GM19023 (cell line): Measurements from ENCODE around the gene SLC39A7.
A peak's percentile ranks its signal among the peaks of the same experiment; 100 is the strongest.

Experiments used
- ATAC-seq: cut with Tn5 transposase; IDR thresholded peaks from one replicate; pipeline ENCODE4 v1.9.1; 2021; ENCODE audit warnings: mild to moderate bottlenecking, moderate library complexity; ENCODE audit not compliant: unreplicated experiment

The SLC39A7 gene

DNA sequence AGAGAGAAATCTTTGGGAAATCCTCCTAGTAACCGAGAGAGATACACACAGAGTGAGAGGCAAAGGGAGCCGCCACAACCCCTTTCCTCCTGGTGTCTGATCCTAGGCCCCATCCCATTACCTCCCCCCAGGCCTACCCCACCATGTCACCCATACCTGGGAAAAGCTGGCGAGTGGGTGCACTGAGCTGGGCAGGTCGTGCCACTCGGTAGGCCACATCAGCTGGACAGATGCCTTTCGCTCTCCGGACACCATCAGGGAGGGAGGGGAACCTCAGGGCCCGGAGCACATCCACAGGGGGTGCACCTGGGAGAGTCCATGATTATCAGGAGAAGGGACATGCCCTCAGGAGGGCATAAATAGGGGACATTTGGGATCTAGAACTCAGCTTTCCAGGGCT is 11.5 kb upstream of the SLC39A7 start:
- no peak for ATAC-seq

DNA sequence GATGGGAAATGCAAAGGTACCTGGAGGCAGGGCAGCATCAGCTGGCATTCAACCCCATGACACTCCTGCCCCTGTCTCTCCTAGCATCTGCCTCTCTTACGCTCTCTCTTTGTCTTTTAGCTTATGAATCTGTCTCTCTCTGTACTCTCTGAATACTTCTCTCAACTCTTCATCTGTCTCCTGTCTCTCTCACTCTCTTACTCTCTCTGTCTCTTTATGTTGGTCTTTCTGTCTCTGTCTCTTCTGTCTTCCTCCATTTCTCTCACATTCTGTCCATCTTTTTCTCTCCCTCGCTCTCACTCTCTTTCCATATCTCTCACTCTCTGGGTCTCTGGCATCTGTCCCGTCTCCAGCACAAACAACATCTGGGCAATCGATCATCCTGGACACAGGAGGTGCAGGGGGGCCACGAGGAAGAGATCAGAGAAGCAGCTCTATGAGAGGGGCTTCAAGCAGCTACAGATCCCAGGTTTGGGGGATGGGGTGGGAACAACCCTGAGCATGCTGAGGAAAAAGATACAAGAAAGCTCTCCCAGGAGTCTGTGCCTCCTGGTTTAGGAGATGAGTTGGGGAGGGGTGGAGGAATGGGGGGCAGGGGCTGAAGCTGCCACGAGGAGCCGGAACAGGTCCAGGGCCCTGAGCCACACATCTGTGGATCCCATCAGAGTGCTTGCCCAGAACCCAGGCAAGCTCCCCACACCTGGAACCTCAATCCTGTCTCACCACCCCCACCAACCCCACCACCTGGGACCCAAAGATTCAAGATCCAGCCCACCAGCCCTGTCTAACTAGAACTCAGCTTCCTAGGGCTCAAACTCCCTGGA is 10.8 kb upstream of the SLC39A7 start:
- no peak for ATAC-seq

DNA sequence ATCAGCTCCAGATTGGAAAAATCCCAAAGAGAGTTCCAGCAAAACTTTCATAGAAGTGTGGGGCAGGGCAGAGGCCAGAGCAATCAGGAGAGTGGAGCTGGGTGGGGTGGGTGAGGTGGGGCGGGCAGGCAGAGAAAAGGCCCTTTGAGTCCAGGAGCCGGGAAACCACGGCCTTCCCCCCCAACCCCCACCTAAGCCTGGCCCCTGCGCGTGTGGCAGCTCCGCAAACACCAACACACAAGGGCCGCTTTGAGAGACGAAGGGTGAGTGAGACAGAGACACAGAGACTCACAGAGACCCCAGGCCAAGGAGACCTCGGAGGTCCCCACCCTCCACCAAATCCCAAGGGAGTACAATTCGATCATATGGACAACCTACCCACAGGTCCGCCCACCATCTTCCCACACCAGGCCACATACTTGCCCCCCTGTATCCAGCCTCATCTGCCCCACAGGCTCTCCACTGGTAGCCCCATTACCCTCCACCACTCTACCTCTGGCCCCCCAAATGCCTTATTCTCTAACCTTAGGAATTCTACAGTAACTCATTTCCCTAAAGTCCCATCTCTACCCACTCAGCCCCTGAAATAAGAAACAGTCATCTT is 10.1 kb upstream of the SLC39A7 start:
- ATAC-seq: no peak

DNA sequence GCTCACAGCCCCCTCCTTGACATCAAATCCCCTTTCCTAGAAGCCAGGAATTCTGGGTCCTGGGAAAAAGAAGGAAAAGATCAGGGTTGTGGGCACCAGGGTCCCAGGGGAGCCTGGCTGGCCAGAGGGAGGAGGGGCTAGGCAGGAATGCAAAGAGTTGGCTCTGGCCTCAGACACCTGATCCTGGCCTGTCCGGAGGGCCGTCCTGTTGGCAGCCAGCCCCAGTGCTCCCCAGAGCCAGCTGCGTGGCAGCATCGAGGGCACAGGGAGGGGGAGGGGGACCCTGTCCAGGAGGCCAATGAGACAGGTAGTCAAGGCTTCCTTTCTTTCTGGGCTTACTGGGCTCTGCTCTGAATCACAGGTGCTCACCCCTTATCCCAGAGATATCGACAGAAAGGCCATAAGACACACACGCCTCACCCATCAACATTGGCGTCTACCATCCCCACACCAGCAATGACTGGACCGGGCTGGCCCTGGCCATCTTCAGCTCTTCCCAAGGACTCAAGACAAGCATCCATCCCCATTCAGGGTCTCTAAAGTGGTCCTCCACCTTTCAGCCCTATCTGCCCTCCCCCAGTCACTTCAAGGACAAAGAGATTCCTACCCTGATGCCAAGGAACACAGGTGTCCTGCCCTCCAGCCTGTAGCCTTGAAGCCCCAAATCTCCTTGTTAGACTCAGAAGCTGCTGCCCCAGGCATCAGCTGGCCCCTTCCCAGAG is 9.1 kb upstream of the SLC39A7 start:
- no peak for ATAC-seq

DNA sequence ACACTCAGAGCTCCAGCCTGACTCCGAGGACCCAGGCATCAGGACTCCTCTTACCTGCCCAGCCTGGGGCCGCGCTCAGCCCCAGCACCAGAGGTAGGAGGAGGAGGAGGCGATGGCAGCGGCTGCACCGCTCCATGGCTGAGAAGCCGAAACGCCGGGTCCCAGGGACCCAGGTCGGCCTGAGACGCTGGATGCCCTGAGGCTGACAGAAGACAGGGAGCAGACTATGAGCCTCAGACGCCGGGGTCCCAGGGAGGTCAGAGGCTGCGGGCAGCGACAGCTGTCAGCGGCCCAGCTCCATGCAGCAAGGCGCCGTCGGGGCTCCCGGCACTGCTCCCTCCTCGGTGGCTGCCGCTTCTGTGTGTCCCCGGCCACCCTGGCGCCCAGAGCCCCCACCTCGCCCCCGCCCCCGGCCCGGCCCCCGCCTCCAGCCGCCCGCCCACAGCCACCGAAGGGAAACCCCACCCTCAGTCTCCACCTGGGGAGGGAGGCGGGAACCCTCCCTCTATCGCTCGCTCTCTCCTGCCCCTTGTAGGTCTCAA is 8.5 kb upstream of the SLC39A7 start, which contains the start of gene COL11A2:
Gene COL11A2 (minus strand): TSS at position 363 of the 542 bp plus-strand sequence. CDS start 227 bp downstream, at position 136.
- ATAC-seq: no peak

DNA sequence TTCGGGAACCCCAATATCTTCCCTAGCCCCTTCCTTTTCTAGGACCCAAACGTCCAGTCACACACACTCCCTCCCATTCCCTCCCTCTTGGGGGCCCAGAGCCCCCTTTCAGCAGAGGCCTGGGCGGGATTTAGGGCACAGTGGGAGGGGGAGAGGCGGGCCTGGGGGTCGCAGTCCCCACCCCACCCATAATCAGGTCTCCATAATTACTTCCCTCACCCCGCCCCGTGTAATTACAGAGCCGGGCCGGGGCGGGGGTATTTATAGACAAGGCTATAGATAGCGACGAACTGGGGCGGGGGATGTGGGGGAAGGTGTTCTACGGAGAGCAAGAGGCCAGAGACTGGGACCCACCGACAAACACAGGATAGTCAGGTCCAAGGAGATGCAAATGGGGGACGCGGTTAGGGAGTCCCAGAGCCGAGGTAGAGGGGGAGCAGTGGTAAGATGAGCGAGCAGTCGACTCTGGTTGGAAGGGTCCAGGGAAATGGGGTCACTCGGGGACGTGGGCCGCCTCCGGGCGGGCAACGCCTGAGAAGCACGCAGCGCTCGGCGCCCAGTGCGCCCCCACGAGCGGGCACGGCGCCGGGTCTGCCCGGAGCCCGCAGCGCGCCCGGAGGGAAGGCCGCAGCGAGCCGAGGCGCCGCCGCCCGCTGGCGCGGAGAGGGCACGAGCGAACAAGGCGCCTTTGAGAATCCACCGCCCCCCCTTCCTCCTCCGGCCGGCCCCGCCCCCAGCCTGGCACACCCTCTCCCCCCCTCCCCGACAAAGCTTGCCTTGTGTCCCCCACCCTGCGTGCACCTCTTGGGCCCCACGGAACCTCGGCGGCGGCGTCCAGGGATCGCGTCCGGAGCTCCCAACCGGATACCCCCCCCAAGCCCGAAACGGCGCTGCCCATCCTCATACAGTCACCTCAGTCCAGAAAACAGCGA is 7.7 kb upstream of the SLC39A7 start:
- ATAC-seq: no peak

DNA sequence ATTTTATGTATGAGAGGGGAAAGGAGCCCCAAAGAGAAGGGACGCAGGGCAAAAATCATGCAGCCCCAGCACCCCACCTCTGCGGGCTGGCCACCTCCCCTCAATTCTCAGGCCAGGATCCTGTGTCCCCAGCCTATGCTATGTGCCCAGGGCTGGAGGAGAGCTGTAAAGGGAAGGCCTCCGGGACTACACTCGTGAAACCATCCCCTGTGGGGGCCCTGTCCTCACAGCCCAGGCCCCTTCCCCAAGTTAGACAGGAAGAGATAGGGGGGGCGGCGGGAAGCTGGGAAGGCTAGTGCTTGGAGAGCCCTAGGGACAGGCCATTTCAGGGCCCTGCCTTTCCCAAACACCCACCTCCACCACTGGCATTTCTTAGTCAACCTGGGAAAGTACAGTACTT is 7.0 kb upstream of the SLC39A7 start:
- no peak for ATAC-seq

DNA sequence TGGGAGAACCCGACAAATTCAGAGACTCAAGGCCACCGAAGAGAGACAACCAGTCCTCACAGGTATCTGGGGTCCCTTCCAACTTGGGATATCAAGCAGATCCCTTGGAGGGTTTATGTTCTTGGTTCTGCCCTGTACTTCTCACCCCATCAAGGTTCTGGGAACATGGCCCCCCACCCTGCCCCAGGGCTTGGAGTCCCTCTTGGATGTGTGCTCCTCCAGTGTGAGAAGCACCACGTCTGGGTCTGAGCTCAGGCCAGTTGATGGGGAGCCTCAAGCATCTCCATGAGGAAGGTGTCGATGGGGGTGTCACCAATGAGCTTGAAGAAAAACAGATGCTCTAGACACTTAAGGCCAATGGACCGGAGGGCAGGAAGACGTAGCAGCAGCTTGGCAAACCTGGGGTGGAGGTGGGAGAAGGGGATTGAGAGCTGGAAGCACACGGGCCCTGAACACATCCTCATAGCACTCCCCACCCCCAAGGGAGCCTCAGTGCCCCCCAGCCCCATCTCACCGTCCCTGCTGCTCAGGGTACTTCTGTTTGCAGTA is 6.2 kb upstream of the SLC39A7 start:
- ATAC-seq: no peak

DNA sequence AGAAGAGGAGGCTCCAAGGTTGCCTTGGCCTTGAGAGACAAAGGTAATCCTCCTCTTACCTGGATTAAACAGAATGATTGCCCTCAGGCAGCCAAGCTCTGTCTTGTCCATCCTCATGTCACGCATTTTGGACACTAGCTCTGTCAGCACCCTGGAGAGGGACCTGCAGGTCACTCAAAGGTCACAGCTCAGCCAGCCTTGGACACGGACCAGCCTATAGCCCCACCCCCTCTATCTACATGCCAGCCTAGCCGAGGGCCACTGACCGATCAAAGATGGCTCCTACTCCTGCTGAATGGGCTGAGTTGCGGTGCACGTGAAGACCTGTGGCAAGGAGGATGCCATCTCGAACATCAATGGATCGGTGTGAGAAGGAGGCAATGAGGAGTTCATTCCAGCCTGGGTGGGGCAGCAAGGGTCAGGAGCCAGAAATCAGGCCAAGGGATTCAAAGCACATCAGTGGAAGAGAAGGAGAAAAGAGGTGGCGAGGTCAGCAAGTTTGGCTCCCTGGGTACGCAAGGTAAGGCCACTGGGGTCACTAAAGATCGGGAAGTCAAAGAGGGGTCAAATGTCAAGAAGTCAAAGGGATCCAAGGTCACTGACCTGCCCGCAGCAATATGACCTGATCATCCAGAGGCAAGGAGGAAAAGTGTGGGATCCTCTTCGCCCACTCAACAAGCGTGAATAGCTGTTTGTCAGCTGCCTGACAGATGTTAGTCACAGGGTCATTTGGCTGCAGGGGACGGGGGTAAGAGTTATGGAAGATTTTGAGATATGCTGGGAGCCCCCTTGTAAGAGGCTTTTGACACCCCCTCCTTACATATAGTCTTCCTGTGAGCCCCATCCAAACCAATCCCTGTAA is 5.1 kb upstream of the SLC39A7 start:
- ATAC-seq: no peak

DNA sequence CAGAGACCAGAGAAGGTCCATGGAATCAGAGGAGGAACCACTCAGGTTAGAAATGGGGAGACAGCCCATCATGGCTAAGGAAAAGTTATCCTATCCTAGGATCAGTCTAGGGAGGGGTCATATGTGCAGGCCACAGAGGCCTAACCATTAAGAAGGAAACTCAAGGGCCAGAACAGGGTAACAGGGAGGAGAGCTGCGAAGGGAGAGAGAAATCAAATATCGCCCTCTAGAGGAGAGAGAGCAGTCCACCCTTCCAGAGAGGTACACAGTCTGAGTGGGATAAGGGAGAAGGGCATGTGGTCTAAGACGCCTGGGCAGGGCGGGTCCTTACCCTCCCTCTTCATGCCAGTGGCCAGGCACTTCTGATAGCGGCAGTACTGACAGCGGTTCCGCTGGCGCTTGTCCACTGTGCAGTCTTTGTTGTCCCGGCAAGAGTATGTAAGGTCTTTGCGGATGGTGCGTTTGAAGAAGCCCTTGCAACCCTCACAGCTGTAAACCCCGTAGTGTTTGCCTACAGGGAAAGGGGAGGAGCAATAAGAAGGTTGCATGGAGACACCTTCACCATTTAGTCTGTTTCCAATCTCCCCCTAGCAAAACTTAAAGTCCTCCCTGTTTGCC is 3.1 kb upstream of the SLC39A7 start:
- ATAC-seq: no peak

DNA sequence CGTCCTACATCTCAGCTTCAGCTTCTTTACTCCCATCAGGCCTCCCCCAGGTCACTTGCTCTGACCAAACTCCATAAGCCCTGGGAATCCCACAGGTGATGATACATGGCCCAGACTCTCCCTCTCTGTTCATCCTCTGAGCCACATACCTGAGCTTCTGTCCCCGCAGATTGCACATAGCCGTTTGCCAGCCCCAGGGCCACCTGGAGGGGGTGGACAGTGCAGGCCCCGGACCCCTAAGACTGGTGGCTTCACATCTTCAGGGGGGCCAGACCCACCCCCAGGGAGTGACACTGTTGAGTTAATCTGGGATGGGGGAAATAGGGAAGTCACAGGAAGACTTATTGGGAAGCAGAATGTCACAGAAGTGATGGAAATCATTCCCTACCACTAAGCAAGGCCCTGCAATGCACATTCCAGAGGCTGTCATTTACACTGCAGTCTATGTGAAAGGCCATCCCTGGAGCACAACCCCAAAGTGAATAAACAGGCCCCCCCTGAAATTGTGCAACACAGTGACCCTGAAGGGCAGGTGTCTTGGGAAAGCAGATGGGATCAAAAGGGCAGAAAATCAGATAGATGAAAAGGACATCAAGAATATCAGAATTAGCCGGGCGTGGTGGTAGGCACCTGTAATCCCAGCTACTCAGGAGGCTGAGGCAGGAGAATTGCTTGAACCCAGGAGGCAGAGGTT is 2.4 kb upstream of the SLC39A7 start:
- ATAC-seq: no peak

DNA sequence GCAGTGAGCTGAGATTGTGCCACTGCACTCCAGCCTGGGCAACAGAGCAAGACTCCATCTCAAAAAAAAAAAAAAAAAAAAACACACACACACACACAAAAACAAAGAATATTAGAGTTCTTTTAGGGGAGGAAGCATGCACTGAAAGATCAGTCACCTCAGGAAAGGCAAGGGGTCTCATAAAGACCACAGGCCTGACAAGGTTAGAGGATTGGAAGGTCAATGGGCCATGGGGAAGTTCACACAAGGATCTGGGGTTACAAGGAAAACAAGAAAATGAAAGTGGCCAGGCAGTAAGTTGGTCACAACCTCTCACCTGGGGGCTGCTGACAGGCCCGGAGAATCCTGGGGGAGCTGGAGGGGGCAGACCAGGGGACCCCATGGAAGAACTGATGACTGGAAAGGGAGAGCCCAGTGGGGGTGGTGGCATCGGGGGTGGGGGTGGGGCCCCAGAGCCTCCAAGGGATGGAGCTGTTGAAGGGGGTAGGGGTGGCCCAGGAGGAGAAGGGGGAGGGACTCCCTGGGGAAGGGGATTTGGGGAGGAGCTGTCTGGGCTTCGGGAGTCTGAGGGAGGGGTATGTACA is 1.7 kb upstream of the SLC39A7 start:
- ATAC-seq: no peak

DNA sequence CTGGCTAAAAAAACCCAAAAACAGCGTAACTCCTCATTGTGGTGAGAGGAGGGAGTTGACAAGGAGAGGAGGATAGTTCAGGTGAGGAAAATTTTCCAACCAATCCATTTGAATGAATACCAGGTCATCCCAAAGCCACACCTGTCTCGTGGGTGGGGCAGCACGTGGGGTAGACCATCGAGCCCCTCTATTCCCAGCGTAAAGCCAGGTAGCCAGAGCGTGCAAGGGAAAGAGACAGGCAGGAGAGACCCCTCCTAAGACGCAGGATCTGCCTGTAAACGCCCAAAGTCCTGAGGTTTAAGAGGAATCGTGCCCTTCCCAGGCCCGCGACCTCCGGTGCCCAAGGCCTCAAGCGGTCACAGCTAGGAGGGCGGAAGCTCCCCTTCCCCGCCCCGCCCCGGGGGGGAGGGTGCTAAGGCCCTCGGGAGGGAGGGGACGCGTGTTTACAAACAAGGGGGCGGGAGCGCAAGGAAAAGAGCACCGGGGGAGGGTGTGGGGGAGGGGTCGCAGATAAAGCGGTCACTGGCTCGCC is 914 bp upstream of the SLC39A7 start:
- ATAC-seq: peak; percentile 33

DNA sequence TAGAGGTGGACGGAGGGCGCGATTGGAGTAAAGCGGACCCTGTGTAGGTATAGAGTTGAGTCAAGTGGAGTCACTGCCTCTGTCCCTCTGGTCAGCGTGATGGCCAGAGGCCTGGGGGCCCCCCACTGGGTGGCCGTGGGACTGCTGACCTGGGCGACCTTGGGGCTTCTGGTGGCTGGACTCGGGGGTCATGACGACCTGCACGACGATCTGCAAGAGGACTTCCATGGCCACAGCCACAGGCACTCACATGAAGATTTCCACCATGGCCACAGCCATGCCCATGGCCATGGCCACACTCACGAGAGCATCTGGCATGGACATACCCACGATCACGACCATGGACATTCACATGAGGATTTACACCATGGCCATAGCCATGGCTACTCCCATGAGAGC is 479 bp downstream of the SLC39A7 start:
- no peak for ATAC-seq

DNA sequence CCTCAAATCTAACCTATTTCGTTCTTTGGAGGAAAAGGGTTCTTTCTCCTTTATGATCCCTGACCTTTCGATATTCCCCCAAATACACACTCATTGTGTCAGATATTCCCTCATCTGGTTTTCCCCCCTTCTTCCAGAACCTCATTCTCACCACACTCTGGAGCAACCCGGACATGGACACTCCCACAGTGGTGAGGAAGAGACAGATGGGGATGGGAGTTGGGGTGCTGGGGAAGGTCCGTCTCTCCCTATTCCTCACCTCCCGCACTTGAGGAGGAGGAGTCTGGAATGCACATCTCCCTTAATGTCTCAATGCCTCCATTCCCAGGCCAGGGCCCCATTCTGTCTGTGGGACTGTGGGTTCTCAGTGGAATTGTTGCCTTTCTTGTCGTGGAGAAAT is 1.3 kb downstream of the SLC39A7 start:
- ATAC-seq: no peak

DNA sequence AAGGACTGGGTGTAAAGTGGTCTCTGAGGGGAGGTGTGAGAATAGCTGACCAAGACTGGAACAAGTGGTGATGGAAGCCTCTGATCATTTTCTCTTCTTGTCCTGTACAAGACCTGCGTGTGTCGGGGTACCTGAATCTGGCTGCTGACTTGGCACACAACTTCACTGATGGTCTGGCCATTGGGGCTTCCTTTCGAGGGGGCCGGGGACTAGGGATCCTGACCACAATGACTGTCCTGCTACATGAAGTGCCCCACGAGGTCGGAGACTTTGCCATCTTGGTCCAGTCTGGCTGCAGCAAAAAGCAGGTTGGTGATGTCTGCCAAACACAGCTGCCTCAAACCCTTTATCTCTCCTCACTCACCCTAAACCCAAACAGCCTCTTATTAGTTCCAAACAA is 2.1 kb downstream of the SLC39A7 start:
- ATAC-seq: no peak

DNA sequence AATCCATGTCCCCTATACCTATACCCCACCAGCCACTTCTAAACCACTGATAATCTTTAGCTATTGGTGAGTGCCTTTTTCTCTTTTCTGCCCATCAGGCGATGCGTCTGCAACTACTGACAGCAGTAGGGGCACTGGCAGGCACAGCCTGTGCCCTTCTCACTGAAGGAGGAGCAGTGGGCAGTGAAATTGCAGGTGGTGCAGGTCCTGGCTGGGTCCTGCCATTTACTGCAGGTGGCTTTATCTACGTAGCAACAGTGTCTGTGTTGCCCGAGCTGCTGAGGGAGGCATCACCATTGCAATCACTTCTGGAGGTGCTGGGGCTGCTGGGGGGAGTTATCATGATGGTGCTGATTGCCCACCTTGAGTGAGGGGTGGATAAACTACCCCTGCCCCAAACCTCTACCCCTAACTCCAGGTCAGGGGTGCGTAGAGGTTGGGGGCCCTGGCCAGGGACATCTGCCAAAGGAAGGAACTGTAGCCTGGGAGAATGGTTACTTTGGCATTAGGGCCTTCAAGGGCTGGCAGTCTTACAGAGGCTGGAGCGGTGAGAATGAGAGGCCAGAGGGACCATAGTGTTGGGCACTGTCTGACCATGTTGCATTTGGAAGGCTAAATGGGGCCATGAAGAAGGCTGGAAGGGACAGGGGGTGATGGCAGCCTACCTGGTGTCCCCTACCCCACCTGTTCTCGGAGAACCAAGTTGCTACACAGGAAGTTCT is 2.9 kb downstream of the SLC39A7 start:
- ATAC-seq: no peak
